Colonic mucosa (tissue), 4 donors: Measurements from ENCODE around the gene AATK. TPM values are rescaled to one million over a fixed set of nuclear protein-coding genes. Genes with fewer than 3 reads are reported as not detected.

Experiments
- DNase-seq: peaks from one replicate; pipeline ENCODE4 v3.0.0-alpha.2; 2020
- H3K27ac ChIP-seq: fragments of 200-600 bp; one replicate; pipeline ENCODE4 v1.8.0; 2021
- H3K27me3 ChIP-seq: fragments of 200-600 bp; one replicate; pipeline ENCODE4 v1.8.0; 2021
- H3K36me3 ChIP-seq: fragments of 200-600 bp; one replicate; pipeline ENCODE4 v1.8.0; 2021
- H3K4me1 ChIP-seq: fragments of 200-600 bp; one replicate; pipeline ENCODE4 v1.8.0; 2021; ENCODE audit warnings: mild to moderate bottlenecking
- H3K4me3 ChIP-seq: fragments of 200-600 bp; one replicate; pipeline ENCODE4 v1.8.0; 2021
- H3K9ac ChIP-seq, 2 donors: one replicate each; pipeline ENCODE4 v1.7.0; 2013; ENCODE audit warnings: control low read depth in 2 of 2, low read depth in 2 of 2, low read length in 2 of 2
- H3K9me3 ChIP-seq: fragments of 200-600 bp; one replicate; pipeline ENCODE4 v1.8.0; 2021
- CTCF ChIP-seq: fragments of 200-600 bp; IDR thresholded peaks from one replicate; pipeline ENCODE4 v1.8.0; 2022; ENCODE audit warnings: antibody characterized with exemption, mild to moderate bottlenecking
- intact Hi-C: fragments of 100-400 bp; cut with DNase I; formaldehyde crosslinking; loops from one replicate; pipeline ENCODE4 v1.14.1; 2022
- total RNA-seq, 2 donors: library from RNA; stranded (reverse); fragmentation: NEBNext Ultra II Directional in 1 of 2; extraction: Animal tissue kit (Norgen Biotek cat#: 25700) in 1 of 2; gene quantifications; one replicate each; pipeline ENCODE4 v1.2.1, GENCODE V29; 2021
- donor health status: healthy.
- donor health status: DM: no; HTN: no; CAD: no.
- donor health status: DM: no; HTN: no; CAD: no.

AATK gene
- total RNA-seq, 2 donors from 2014 or later = 9.1 to 13.3 TPM

- no peak overlapping the region for H3K27ac ChIP-seq
- DNase-seq = no peak
- H3K9me3 ChIP-seq = no peaks in the 10 kb centered on the region
- intact Hi-C loops = no loop called here
- no peak overlapping the region for H3K9ac ChIP-seq
- H3K27me3 ChIP-seq = no peaks in the 10 kb centered on the region
- no peaks in the 10 kb centered on the region for H3K36me3 ChIP-seq
- TF ChIP-seq CTCF = no peak
- H3K4me1 ChIP-seq = no peaks in the 10 kb centered on the region
- no peak overlapping the region for H3K4me3 ChIP-seq
Observed at GRCh38 chr17:81115219-81115618, 50.8 kb downstream of the AATK start.

- H3K36me3 ChIP-seq = no peaks in the 10 kb centered on the region
- TF ChIP-seq CTCF = no peak
- intact Hi-C loops = no loop called here
- no peak overlapping the region for H3K9ac ChIP-seq
- no peaks in the 10 kb centered on the region for H3K27me3 ChIP-seq
- no peak for DNase-seq
- H3K4me1 ChIP-seq = no peaks in the 10 kb centered on the region
- no peak overlapping the region for H3K27ac ChIP-seq
- no peak overlapping the region for H3K4me3 ChIP-seq
- H3K9me3 ChIP-seq = no peaks in the 10 kb centered on the region
Observed at GRCh38 chr17:81114351-81115093, 51.5 kb downstream of the AATK start.

- no peaks in the 10 kb centered on the region for H3K9me3 ChIP-seq
- no peaks in the 10 kb centered on the region for H3K36me3 ChIP-seq
- no peaks in the 10 kb centered on the region for H3K4me1 ChIP-seq
- intact Hi-C loops = no loop called here
- H3K4me3 ChIP-seq = no peak overlapping the region
- no peak for TF ChIP-seq CTCF
- H3K27ac ChIP-seq = no peak overlapping the region
- H3K27me3 ChIP-seq = no peaks in the 10 kb centered on the region
- H3K9ac ChIP-seq = no peak overlapping the region
- no peak for DNase-seq
Observed at GRCh38 chr17:81113158-81113724, 52.8 kb downstream of the AATK start.

- Histone ChIP-seq H3K36me3 (no peaks in the 10 kb centered on the region), H3K4me1 (no peaks in the 10 kb centered on the region), H3K27me3 (no peaks in the 10 kb centered on the region), H3K27ac (no peak overlapping the region), H3K4me3 (no peak overlapping the region), H3K9me3 (no peaks in the 10 kb centered on the region), H3K9ac (no peak overlapping the region)
- TF ChIP-seq CTCF = no peak
- DNase-seq = no peak
- intact Hi-C loops = no loop called here
Observed at GRCh38 chr17:81112450-81112849, 53.6 kb downstream of the AATK start.

DNA sequence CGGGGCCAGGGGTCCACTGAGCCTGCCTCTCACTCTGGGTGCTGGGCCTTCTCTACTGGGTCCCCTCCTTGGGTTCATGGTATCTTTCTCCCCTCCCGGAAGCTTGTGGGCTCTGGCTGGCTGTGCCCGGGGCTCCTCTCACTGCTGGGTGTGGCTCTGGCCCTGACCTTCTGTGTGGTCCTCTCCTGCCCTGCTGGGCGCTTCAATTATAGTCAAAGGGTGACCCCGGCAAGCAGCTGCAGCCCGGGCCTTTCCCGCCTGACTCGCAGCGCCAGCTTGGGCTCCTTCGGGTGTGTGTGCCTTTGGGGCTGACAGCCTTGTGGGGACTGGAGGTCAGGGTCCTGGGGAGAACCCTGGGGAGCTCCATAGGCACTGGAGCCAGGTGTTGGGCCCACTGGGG, 55.0 kb downstream of the AATK start:
- H3K36me3 ChIP-seq = no peaks in the 10 kb centered on the region
- no peaks in the 10 kb centered on the region for H3K9me3 ChIP-seq
- no peaks in the 10 kb centered on the region for H3K4me1 ChIP-seq
- TF ChIP-seq CTCF = no peak
- H3K27me3 ChIP-seq = no peaks in the 10 kb centered on the region
- intact Hi-C loops = no loop called here
- no peak overlapping the region for H3K9ac ChIP-seq
- H3K4me3 ChIP-seq = no peak overlapping the region
- DNase-seq = no peak
- no peak overlapping the region for H3K27ac ChIP-seq
